Type B pancreatic cell (in vitro differentiated cells): ENCODE measurements around the gene CNIH3. TPM values are rescaled to one million over a fixed set of nuclear protein-coding genes. Genes with fewer than 3 reads are reported as not detected.

ENCODE experiments used
- DNase-seq: peaks from one replicate; pipeline ENCODE4 v3.0.0; 2021; ENCODE audit warnings: mixed read lengths; ENCODE audit not compliant: unreplicated experiment; ENCODE audit errors: extremely low spot score
- H3K27ac Mint-ChIP-seq: 2 replicates; pipeline ENCODE4 v1.8.0; 2021; ENCODE audit warnings: mild to moderate bottlenecking, mixed read lengths
- H3K27me3 Mint-ChIP-seq: 2 replicates; pipeline ENCODE4 v1.8.0; 2021; ENCODE audit warnings: mixed read lengths
- H3K36me3 Mint-ChIP-seq: 2 replicates; pipeline ENCODE4 v1.8.0; 2021; ENCODE audit warnings: mixed read lengths
- H3K4me1 Mint-ChIP-seq: one replicate; pipeline ENCODE4 v1.8.0; 2021; ENCODE audit warnings: mixed read lengths; ENCODE audit not compliant: unreplicated experiment
- H3K4me3 Mint-ChIP-seq: 2 replicates; pipeline ENCODE4 v1.8.0; 2021; ENCODE audit warnings: mild to moderate bottlenecking, mixed read lengths
- H3K9me3 Mint-ChIP-seq: 2 replicates; pipeline ENCODE4 v1.8.0; 2021; ENCODE audit warnings: mixed read lengths
- total RNA-seq: library from RNA; stranded (reverse); gene quantifications from 2 replicates; pipeline ENCODE4 v1.2.1, GENCODE V29; 2021; ENCODE audit warnings: low replicate concordance
- TF ChIP-seq, protein P1 (sequence below): fragments of 200-600 bp; sonication (generic); conservative IDR thresholded peaks from 2 replicates; pipeline ENCODE4 v1.5.0; 2021; ENCODE audit warnings: antibody characterized with exemption, mild to moderate bottlenecking

Gene CNIH3
- total RNA-seq, 1 donor from 2014 or later, result 4.5 TPM

DNA sequence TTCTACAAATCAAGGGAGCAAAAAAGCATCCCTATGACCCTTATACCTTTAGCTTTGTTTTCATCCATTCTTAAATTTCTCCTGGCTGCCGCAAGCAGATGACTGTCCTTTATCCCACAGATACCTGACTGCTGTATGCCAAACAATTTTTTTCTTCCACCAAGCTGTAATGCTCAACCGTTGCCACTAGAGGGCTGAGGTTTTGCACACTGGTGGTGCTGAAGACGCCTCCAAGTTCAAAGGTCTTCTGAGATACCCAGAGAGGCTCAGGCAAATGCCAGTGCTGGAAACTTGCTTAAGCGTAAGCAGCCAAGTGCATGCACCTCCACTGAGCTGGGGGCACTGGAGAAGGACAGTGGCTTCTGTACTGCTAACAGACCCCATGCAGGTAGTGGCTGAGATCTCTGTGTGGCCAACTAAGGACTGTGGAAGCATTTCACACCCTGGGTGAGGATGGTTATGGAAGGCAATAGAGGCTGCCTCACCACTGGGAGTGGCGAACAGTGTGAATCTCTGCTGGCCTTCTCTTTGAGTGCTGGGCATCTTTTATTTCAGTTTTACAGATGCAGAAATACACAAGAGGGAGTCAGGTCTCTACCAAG is 28.5 kb downstream of the CNIH3 start:
- Mint-ChIP-seq H3K27me3 (peaks cover 6% of the 10 kb centered on the region), H3K4me1 (no peaks in the 10 kb centered on the region), H3K36me3 (no peaks in the 10 kb centered on the region), H3K27ac (no peak overlapping the region), H3K4me3 (no peak overlapping the region), H3K9me3 (no peaks in the 10 kb centered on the region)
- TF ChIP-seq, protein P1, sequence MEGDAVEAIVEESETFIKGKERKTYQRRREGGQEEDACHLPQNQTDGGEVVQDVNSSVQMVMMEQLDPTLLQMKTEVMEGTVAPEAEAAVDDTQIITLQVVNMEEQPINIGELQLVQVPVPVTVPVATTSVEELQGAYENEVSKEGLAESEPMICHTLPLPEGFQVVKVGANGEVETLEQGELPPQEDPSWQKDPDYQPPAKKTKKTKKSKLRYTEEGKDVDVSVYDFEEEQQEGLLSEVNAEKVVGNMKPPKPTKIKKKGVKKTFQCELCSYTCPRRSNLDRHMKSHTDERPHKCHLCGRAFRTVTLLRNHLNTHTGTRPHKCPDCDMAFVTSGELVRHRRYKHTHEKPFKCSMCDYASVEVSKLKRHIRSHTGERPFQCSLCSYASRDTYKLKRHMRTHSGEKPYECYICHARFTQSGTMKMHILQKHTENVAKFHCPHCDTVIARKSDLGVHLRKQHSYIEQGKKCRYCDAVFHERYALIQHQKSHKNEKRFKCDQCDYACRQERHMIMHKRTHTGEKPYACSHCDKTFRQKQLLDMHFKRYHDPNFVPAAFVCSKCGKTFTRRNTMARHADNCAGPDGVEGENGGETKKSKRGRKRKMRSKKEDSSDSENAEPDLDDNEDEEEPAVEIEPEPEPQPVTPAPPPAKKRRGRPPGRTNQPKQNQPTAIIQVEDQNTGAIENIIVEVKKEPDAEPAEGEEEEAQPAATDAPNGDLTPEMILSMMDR, result peak; percentile 92
- DNase-seq, result no peak

DNA sequence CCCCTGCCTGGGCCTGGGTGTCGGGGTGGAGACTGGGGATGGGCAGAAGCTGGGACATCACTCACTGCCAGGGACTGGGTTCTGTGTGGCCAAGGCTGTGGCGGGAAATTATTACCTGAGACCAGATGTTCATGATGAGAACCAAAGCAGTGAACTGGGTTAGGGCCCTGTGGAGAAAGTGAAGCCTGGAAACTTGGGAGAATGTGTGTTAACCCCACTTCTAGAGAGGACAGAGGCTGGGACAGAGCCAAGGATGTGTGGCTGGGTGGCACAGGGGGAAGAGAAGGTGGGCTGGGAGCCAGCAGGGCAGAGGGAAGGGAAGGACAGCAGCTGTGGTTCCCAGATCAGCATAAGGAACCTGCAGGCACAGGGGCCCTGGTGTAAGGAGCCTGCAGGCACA is 31.3 kb downstream of the CNIH3 start:
- Mint-ChIP-seq H3K27ac (no peak overlapping the region), H3K4me3 (no peak overlapping the region), H3K4me1 (peaks cover 4% of the 10 kb centered on the region), H3K27me3 (peaks cover 4% of the 10 kb centered on the region), H3K36me3 (no peaks in the 10 kb centered on the region), H3K9me3 (no peaks in the 10 kb centered on the region)
- TF ChIP-seq, protein P1, result no peak
- no peak for DNase-seq

DNA sequence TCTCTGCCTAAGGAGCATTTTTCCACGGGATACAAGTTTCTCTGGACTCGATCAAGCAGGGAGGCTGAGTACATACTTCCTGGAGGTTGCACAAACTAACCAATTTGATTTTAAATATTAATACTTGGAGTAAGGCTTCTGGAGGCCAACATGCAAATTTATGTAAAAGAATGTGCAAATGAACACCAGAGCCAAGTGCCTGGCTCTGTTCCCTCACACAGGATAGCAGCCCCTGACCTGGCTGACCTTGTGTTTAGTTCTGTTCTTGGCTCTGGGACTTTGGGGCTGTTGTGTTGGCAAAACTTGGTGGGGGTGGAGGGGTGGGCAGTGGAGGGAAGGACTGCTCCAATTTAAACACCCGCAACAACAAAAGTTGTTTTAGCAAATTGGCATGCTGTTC is 34.2 kb downstream of the CNIH3 start:
- Mint-ChIP-seq H3K27ac (no peak overlapping the region), H3K9me3 (peaks cover 3% of the 10 kb centered on the region), H3K27me3 (peaks cover 4% of the 10 kb centered on the region), H3K4me1 (peaks cover 5% of the 10 kb centered on the region), H3K36me3 (no peaks in the 10 kb centered on the region), H3K4me3 (no peak overlapping the region)
- TF ChIP-seq, protein P1, result no peak
- no peak for DNase-seq

DNA sequence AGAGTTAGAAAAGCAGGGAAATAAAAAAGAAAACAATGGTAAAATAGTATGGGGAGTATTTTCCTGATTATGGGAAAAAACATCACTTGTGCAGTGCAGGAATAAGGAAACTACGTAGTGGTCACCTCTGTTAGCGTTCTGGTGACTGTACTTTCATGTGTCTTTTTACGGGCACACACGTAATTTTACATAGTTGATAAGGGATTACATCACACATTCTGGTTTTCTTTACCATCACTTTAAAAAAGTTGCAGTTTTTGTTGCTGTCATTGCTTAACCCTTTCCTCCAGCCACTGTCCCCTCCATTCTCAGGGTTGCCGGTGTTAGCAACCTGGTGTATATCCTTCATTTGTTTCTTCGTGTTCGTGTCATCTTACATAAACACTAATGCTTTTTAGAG is 35.1 kb downstream of the CNIH3 start:
- no peak overlapping the region for H3K27ac Mint-ChIP-seq
- H3K27me3 Mint-ChIP-seq, result peaks cover 4% of the 10 kb centered on the region
- peaks cover 5% of the 10 kb centered on the region for H3K4me1 Mint-ChIP-seq
- TF ChIP-seq, protein P1, result no peak
- H3K9me3 Mint-ChIP-seq, result peaks cover 3% of the 10 kb centered on the region
- no peak for DNase-seq
- no peak overlapping the region for H3K4me3 Mint-ChIP-seq
- H3K36me3 Mint-ChIP-seq, result no peaks in the 10 kb centered on the region

DNA sequence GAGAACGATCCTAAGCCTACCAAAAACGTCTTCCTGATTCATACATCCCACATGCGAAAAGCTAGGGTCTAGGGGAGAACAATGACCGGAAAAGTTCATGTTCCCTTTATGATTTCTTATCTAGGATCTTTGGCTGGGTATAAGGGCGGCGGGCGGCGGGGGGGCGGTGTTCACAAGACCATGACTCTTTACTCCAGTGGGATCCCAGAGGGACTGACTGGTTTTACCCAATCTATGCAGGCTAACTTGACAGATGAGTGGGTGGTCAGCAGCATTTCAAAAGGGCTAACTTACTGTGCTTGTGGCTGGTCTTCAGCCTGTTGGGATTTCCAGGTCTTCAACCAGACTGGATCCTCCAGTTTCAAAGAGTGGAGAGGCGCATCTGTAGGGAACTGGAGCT is 40.3 kb downstream of the CNIH3 start:
- Mint-ChIP-seq H3K9me3 (peaks cover 3% of the 10 kb centered on the region), H3K27me3 (peaks cover 5% of the 10 kb centered on the region), H3K27ac (no peak overlapping the region), H3K4me3 (no peak overlapping the region), H3K4me1 (peaks cover 13% of the 10 kb centered on the region), H3K36me3 (no peaks in the 10 kb centered on the region)
- TF ChIP-seq, protein P1, result no peak
- no peak for DNase-seq

DNA sequence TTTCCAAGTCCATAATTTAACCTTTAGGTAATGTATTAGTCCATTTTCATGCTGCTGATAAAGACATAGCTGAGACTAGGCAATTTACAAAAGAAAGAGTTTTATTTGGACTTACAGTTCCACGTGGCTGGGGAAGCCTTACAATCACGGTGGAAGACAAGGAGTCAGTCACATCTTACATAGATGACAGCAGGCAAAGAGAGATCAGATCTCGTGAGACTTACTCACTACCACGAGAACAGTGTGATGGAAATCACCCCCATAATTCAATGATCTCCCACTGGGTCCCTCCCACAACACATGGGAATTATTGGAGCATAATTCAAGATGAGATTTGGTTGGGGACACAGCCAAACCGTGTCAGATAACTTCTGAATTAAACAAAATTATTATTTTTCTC is 44.0 kb downstream of the CNIH3 start:
- Mint-ChIP-seq H3K9me3 (no peaks in the 10 kb centered on the region), H3K4me3 (no peak overlapping the region), H3K27me3 (peaks cover 8% of the 10 kb centered on the region), H3K36me3 (no peaks in the 10 kb centered on the region), H3K27ac (no peak overlapping the region), H3K4me1 (peaks cover 8% of the 10 kb centered on the region)
- TF ChIP-seq, protein P1, result no peak
- no peak for DNase-seq
